IPS DF 4.7 (cell line): ENCODE results near the gene CHRND.
"Not testable (repeated sequence)": the region's sequence is repeated elsewhere in the genome, so short reads cannot be mapped to it uniquely, and the experiment has no call there.

Experiments used
- DNase-seq: peaks from one replicate; pipeline ENCODE4 v3.0.0-alpha.2; 2013; ENCODE audit warnings: low spot score; ENCODE audit errors: extremely low read depth

The CHRND gene

GRCh38 chr2:232525199-232525598, 761 bp upstream of the CHRND start:
- DNase-seq: no peak

GRCh38 chr2:232526372-232526941, 497 bp downstream of the CHRND start:
- no peak for DNase-seq

GRCh38 chr2:232527905-232528470, 2.0 kb downstream of the CHRND start:
- DNase-seq: no peak

- DNase-seq: no peak
Measured at GRCh38 chr2:232528746-232529460, 2.9 kb downstream of the CHRND start.

GRCh38 chr2:232529806-232530547, 4.0 kb downstream of the CHRND start:
- no peak for DNase-seq

GRCh38 chr2:232530626-232531260, 4.8 kb downstream of the CHRND start:
- no peak for DNase-seq

GRCh38 chr2:232532419-232532818, 6.5 kb downstream of the CHRND start:
- DNase-seq: no peak

- not testable (repeated sequence) for DNase-seq
Measured at GRCh38 chr2:232532821-232533220, 6.9 kb downstream of the CHRND start.

GRCh38 chr2:232533944-232534710, 8.2 kb downstream of the CHRND start:
- DNase-seq: no peak

- DNase-seq: no peak
Measured at GRCh38 chr2:232534940-232535651, 9.1 kb downstream of the CHRND start.

GRCh38 chr2:232535761-232536530, 10.0 kb downstream of the CHRND start:
- no peak for DNase-seq

GRCh38 chr2:232537079-232537478, 11.1 kb downstream of the CHRND start:
- DNase-seq: no peak

GRCh38 chr2:232537499-232537898, 11.5 kb downstream of the CHRND start:
- DNase-seq: no peak

- DNase-seq: no peak
Measured at GRCh38 chr2:232538671-232539070, 12.7 kb downstream of the CHRND start.

- DNase-seq: no peak
Measured at GRCh38 chr2:232539298-232540231, 13.6 kb downstream of the CHRND start, which contains the start of gene CHRNG. CHRNG (plus strand) TSS chr2:232539692; CDS start chr2:232539748, 56 bp downstream.

GRCh38 chr2:232540441-232541041, 14.6 kb downstream of the CHRND start:
- no peak for DNase-seq

- DNase-seq: no peak
Measured at GRCh38 chr2:232541195-232541960, 15.4 kb downstream of the CHRND start.
